BLaER1 (cell line): ENCODE measurements around the gene LACTB.
A peak's percentile ranks its signal among the peaks of the same experiment; 100 is the strongest.

Experiments used
- H3K27ac ChIP-seq: shearing (Covaris generic); formaldehyde crosslinking; 2 replicates; pipeline ENCODE4 v1.8.1; 2022
- H3K27me3 ChIP-seq: shearing (Covaris generic); formaldehyde crosslinking; 2 replicates; pipeline ENCODE4 v1.8.1; 2022
- H3K36me3 ChIP-seq: shearing (Covaris generic); formaldehyde crosslinking; 2 replicates; pipeline ENCODE4 v1.8.1; 2022
- H3K4me1 ChIP-seq: shearing (Covaris generic); formaldehyde crosslinking; 2 replicates; pipeline ENCODE4 v1.8.1; 2022
- H3K4me2 ChIP-seq: shearing (Covaris generic); formaldehyde crosslinking; 2 replicates; pipeline ENCODE4 v1.8.1; 2022
- H3K4me3 ChIP-seq: shearing (Covaris generic); formaldehyde crosslinking; 2 replicates; pipeline ENCODE4 v1.8.1; 2022
- H3K9ac ChIP-seq: shearing (Covaris generic); formaldehyde crosslinking; 2 replicates; pipeline ENCODE4 v1.8.1; 2022
- H3K9me3 ChIP-seq: shearing (Covaris generic); formaldehyde crosslinking; 2 replicates; pipeline ENCODE4 v1.8.1; 2022
- H4K20me1 ChIP-seq: shearing (Covaris generic); formaldehyde crosslinking; 2 replicates; pipeline ENCODE4 v1.8.1; 2022
- Cebpa-rat ChIP-seq: shearing (Covaris generic); IDR thresholded peaks from 2 replicates; pipeline ENCODE4 v1.8.1; 2022

The LACTB gene

GRCh38 chr15:63187589-63188226 lies 66.0 kb downstream of the LACTB start:
- H3K4me2 ChIP-seq, result no peak overlapping the region
- H3K27ac ChIP-seq, result no peak overlapping the region
- peaks cover 30% of the 10 kb centered on the region for H3K4me1 ChIP-seq
- H3K9me3 ChIP-seq, result no peaks in the 10 kb centered on the region
- H3K36me3 ChIP-seq, result no peaks in the 10 kb centered on the region
- H3K4me3 ChIP-seq, result no peak overlapping the region
- H3K9ac ChIP-seq, result no peak overlapping the region
- no peak for TF ChIP-seq Cebpa-rat
- no peaks in the 10 kb centered on the region for H3K27me3 ChIP-seq
- peaks cover 10% of the 10 kb centered on the region for H4K20me1 ChIP-seq

- H3K4me2 ChIP-seq, result peak overlapping the region; percentile 82
- no peak for TF ChIP-seq Cebpa-rat
- peak overlapping the region; percentile 79 for H3K9ac ChIP-seq
- H3K36me3 ChIP-seq, result no peaks in the 10 kb centered on the region
- peak overlapping the region; percentile 45; the same call in 1 of the 2 replicates for H3K27ac ChIP-seq
- H3K4me1 ChIP-seq, result peaks cover 37% of the 10 kb centered on the region
- peaks cover 10% of the 10 kb centered on the region for H4K20me1 ChIP-seq
- no peaks in the 10 kb centered on the region for H3K9me3 ChIP-seq
- peak overlapping the region; percentile 79 for H3K4me3 ChIP-seq
- H3K27me3 ChIP-seq, result no peaks in the 10 kb centered on the region
These were observed 66.7 kb downstream of the LACTB start for GRCh38 chr15:63188247-63188925.

- Histone ChIP-seq H3K9ac (peak within 1 kb of the TSS; percentile 88), H3K27ac (peak within 1 kb of the TSS; percentile 81), H3K4me1 (peaks cover 45% of the 10 kb centered on the region), H3K9me3 (no peaks in the 10 kb centered on the region), H3K4me2 (peak within 1 kb of the TSS; percentile 98), H3K27me3 (no peaks in the 10 kb centered on the region), H4K20me1 (peaks cover 10% of the 10 kb centered on the region), H3K4me3 (peak within 1 kb of the TSS; percentile 79), H3K36me3 (no peaks in the 10 kb centered on the region)
- no peak for TF ChIP-seq Cebpa-rat
These were observed 67.5 kb downstream of the LACTB start, which contains the start of gene RAB8B for GRCh38 chr15:63188926-63189871. RAB8B (plus strand) TSS chr15:63189606; CDS start chr15:63189625, 19 bp downstream.

GRCh38 chr15:63189941-63190768 lies 68.5 kb downstream of the LACTB start:
- no peak for TF ChIP-seq Cebpa-rat
- H3K27ac ChIP-seq, result peak overlapping the region; percentile 81
- no peaks in the 10 kb centered on the region for H3K36me3 ChIP-seq
- peak overlapping the region; percentile 79 for H3K4me3 ChIP-seq
- peak overlapping the region; percentile 88 for H3K9ac ChIP-seq
- no peaks in the 10 kb centered on the region for H3K27me3 ChIP-seq
- no peaks in the 10 kb centered on the region for H3K9me3 ChIP-seq
- H4K20me1 ChIP-seq, result peaks cover 10% of the 10 kb centered on the region
- H3K4me2 ChIP-seq, result peak overlapping the region; percentile 98
- H3K4me1 ChIP-seq, result peaks cover 55% of the 10 kb centered on the region

GRCh38 chr15:63190769-63191649 lies 69.3 kb downstream of the LACTB start:
- Histone ChIP-seq H3K4me3 (peak overlapping the region; percentile 79), H3K36me3 (no peaks in the 10 kb centered on the region; the same call in 1 of the 2 replicates), H3K9me3 (no peaks in the 10 kb centered on the region), H3K27ac (peak overlapping the region; percentile 81), H4K20me1 (peaks cover 12% of the 10 kb centered on the region), H3K4me2 (peak overlapping the region; percentile 98), H3K4me1 (peaks cover 64% of the 10 kb centered on the region), H3K9ac (peak overlapping the region; percentile 88), H3K27me3 (no peaks in the 10 kb centered on the region)
- TF ChIP-seq Cebpa-rat, result no peak
